ENCODE data around the gene ZNF600.
"Not testable (repeated sequence)": the region's sequence is repeated elsewhere in the genome, so short reads cannot be mapped to it uniquely, and the experiment has no call there.

The ZNF600 gene

GRCh38 chr19:52786464-52787354 lies at the start of gene ZNF600:
Gene ZNF600 (minus strand): TSS chr19:52786791. CDS start chr19:52778888, 7,903 bp downstream.
- DNase-seq (ENCODE audit: low read depth in 3 of 3), result peak; percentile 61 to 67 (median 61)

- not testable (repeated sequence) for DNase-seq (ENCODE audit: low read depth in 3 of 3)
Measured at GRCh38 chr19:52834289-52834688, 47.7 kb upstream of the ZNF600 start.

- not testable (repeated sequence) for DNase-seq (ENCODE audit: low read depth in 3 of 3)
Measured at GRCh38 chr19:52833541-52833940, 47.0 kb upstream of the ZNF600 start.

- not testable (repeated sequence) for DNase-seq (ENCODE audit: low read depth in 3 of 3)
Measured at GRCh38 chr19:52829866-52830265, 43.3 kb upstream of the ZNF600 start.

GRCh38 chr19:52825765-52826164 lies 39.2 kb upstream of the ZNF600 start:
- no peak for DNase-seq (ENCODE audit: low read depth in 3 of 3)

- no peak for DNase-seq (ENCODE audit: low read depth in 3 of 3)
Measured at GRCh38 chr19:52823676-52824075, 37.1 kb upstream of the ZNF600 start.

- peak; percentile 25 to 48 (median 40) for DNase-seq (ENCODE audit: low read depth in 3 of 3)
Measured at GRCh38 chr19:52821204-52821960, 34.8 kb upstream of the ZNF600 start, which contains the start of gene ZNF28. Gene ZNF28 (minus strand): TSS chr19:52821633. CDS start chr19:52817958, 3,675 bp downstream.

- DNase-seq (ENCODE audit: low read depth in 3 of 3), result peak in 2 of 3 donors; percentile 2 to 8
Measured at GRCh38 chr19:52820472-52821203, 34.0 kb upstream of the ZNF600 start.

GRCh38 chr19:52809801-52810200 lies 23.2 kb upstream of the ZNF600 start:
- DNase-seq (ENCODE audit: low read depth in 3 of 3), result no peak

GRCh38 chr19:52799950-52800640 lies 13.5 kb upstream of the ZNF600 start:
- DNase-seq (ENCODE audit: low read depth in 3 of 3), result not testable (repeated sequence)

- no peak for DNase-seq (ENCODE audit: low read depth in 3 of 3)
Measured at GRCh38 chr19:52789440-52789839, 2.8 kb upstream of the ZNF600 start.

- no peak for DNase-seq (ENCODE audit: low read depth in 3 of 3)
Measured at GRCh38 chr19:52786078-52786463, 520 bp downstream of the ZNF600 start.

- DNase-seq (ENCODE audit: low read depth in 3 of 3), result no peak
Measured at GRCh38 chr19:52785506-52785905, 1.1 kb downstream of the ZNF600 start.

- DNase-seq (ENCODE audit: low read depth in 3 of 3), result not testable (repeated sequence)
Measured at GRCh38 chr19:52782864-52783263, 3.7 kb downstream of the ZNF600 start.

GRCh38 chr19:52778811-52779210 lies 7.8 kb downstream of the ZNF600 start:
- no peak for DNase-seq (ENCODE audit: low read depth in 3 of 3)

GRCh38 chr19:52756447-52756846 lies 30.1 kb downstream of the ZNF600 start:
- not testable (repeated sequence) for DNase-seq (ENCODE audit: low read depth in 3 of 3)

- DNase-seq (ENCODE audit: low read depth in 3 of 3), result no peak
Measured at GRCh38 chr19:52749780-52750179, 36.8 kb downstream of the ZNF600 start.

GRCh38 chr19:52748336-52748950 lies 38.1 kb downstream of the ZNF600 start:
- no peak for DNase-seq (ENCODE audit: low read depth in 3 of 3)

GRCh38 chr19:52745919-52746318 lies 40.7 kb downstream of the ZNF600 start:
- not testable (repeated sequence) for DNase-seq (ENCODE audit: low read depth in 3 of 3)

- DNase-seq (ENCODE audit: low read depth in 3 of 3), result no peak
Measured at GRCh38 chr19:52743091-52743490, 43.5 kb downstream of the ZNF600 start.

- no peak for DNase-seq (ENCODE audit: low read depth in 3 of 3)
Measured at GRCh38 chr19:52742516-52742915, 44.1 kb downstream of the ZNF600 start.
